SK-N-MC (cell line): ENCODE results near the gene OR6K6.

ENCODE experiments used
- DNase-seq: peaks from one replicate; pipeline ENCODE4 v3.0.0-alpha.2; 2011; ENCODE audit warnings: low read depth, low spot score
- H3K27ac ChIP-seq: fragments of 200-600 bp; sonication (generic); 2 replicates; pipeline ENCODE4 v1.5.1; 2016; ENCODE audit warnings: mixed run types
- H3K36me3 ChIP-seq: fragments of 200-600 bp; sonication (generic); 2 replicates; pipeline ENCODE4 v1.6.1; 2017; ENCODE audit warnings: antibody characterized with exemption, low read length, mixed read lengths; ENCODE audit not compliant: insufficient read depth
- H3K4me3 ChIP-seq: fragments of 200-600 bp; sonication (generic); 2 replicates; pipeline ENCODE4 v1.5.1; 2016
- H3K9ac ChIP-seq: fragments of 200-600 bp; sonication (generic); 2 replicates; pipeline ENCODE4 v1.8.0; 2017; ENCODE audit warnings: mixed run types, mixed read lengths; ENCODE audit not compliant: insufficient read length
- H3K9me3 ChIP-seq: fragments of 200-600 bp; sonication (generic); 2 replicates; pipeline ENCODE4 v1.6.1; 2017; ENCODE audit warnings: low read depth, mild to moderate bottlenecking, antibody characterized with exemption, low read length, moderate library complexity, mixed read lengths
- EZH2 ChIP-seq: fragments of 200-600 bp; sonication (generic); IDR thresholded peaks from one replicate; pipeline ENCODE4 v1.6.1; 2017; ENCODE audit warnings: antibody characterized with exemption
- FOXP2 ChIP-seq: optimal IDR thresholded peaks from 2 replicates; pipeline ENCODE3; 2011; ENCODE audit warnings: mild to moderate bottlenecking, moderate library complexity; ENCODE audit not compliant: insufficient read depth; ENCODE audit errors: extremely low read length, control extremely low read depth
- POLR2AphosphoS5 ChIP-seq: IDR thresholded peaks from 2 replicates; pipeline ENCODE4 v1.6.1; 2012; ENCODE audit warnings: mild to moderate bottlenecking, low read depth, low read length, borderline replicate concordance

Gene OR6K6

GRCh38 chr1:158728510-158729225, 25.9 kb upstream of the OR6K6 start:
- Histone ChIP-seq H3K9ac (no peak overlapping the region), H3K9me3 (no peaks in the 10 kb centered on the region), H3K27ac (no peak overlapping the region), H3K36me3 (no peaks in the 10 kb centered on the region), H3K4me3 (no peak overlapping the region)
- DNase-seq: no peak
- TF ChIP-seq POLR2AphosphoS5: no peak
- TF ChIP-seq FOXP2: no peak
- TF ChIP-seq EZH2: no peak

- DNase-seq: no peak
- Histone ChIP-seq H3K27ac (no peak overlapping the region), H3K4me3 (no peak overlapping the region), H3K9me3 (no peaks in the 10 kb centered on the region), H3K9ac (no peak overlapping the region), H3K36me3 (no peaks in the 10 kb centered on the region)
- TF ChIP-seq FOXP2 (no peak), POLR2AphosphoS5 (no peak), EZH2 (no peak)
Observed at GRCh38 chr1:158730453-158730852, 24.1 kb upstream of the OR6K6 start.

GRCh38 chr1:158731707-158732106, 22.8 kb upstream of the OR6K6 start:
- no peaks in the 10 kb centered on the region for H3K9me3 ChIP-seq
- no peak for TF ChIP-seq FOXP2
- no peak for TF ChIP-seq EZH2
- no peak for TF ChIP-seq POLR2AphosphoS5
- DNase-seq: no peak
- no peak overlapping the region for H3K9ac ChIP-seq
- no peak overlapping the region for H3K27ac ChIP-seq
- H3K4me3 ChIP-seq: no peak overlapping the region
- H3K36me3 ChIP-seq: no peaks in the 10 kb centered on the region

- H3K9ac ChIP-seq: no peak overlapping the region
Observed at GRCh38 chr1:158732524-158732923, 22.0 kb upstream of the OR6K6 start.

GRCh38 chr1:158735848-158736247, 18.7 kb upstream of the OR6K6 start:
- TF ChIP-seq FOXP2 (no peak), POLR2AphosphoS5 (no peak), EZH2 (no peak)
- Histone ChIP-seq H3K27ac (no peak overlapping the region), H3K4me3 (no peak overlapping the region), H3K36me3 (no peaks in the 10 kb centered on the region), H3K9me3 (no peaks in the 10 kb centered on the region), H3K9ac (no peak overlapping the region)
- no peak for DNase-seq

More at GRCh38 chr1:158732524-158732923, 22.0 kb upstream of the OR6K6 start:
- no peaks in the 10 kb centered on the region for H3K9me3 ChIP-seq
- H3K27ac ChIP-seq: no peak overlapping the region
- no peak for TF ChIP-seq EZH2
- TF ChIP-seq FOXP2: no peak
- TF ChIP-seq POLR2AphosphoS5: no peak
- no peak for DNase-seq
- no peaks in the 10 kb centered on the region for H3K36me3 ChIP-seq
- H3K4me3 ChIP-seq: no peak overlapping the region

- H3K4me3 ChIP-seq: no peak overlapping the region
- no peak for TF ChIP-seq FOXP2
- no peak for TF ChIP-seq EZH2
- no peak for TF ChIP-seq POLR2AphosphoS5
- no peak overlapping the region for H3K9ac ChIP-seq
- no peaks in the 10 kb centered on the region for H3K36me3 ChIP-seq
- no peak for DNase-seq
- H3K27ac ChIP-seq: no peak overlapping the region
- no peaks in the 10 kb centered on the region for H3K9me3 ChIP-seq
Observed at GRCh38 chr1:158752155-158752712, 2.3 kb upstream of the OR6K6 start.

- TF ChIP-seq EZH2 (no peak), FOXP2 (no peak), POLR2AphosphoS5 (no peak)
- Histone ChIP-seq H3K4me3 (no peak within 1 kb of the TSS), H3K9ac (no peak within 1 kb of the TSS), H3K27ac (no peak within 1 kb of the TSS), H3K36me3 (no peaks in the 10 kb centered on the region), H3K9me3 (no peaks in the 10 kb centered on the region)
- no peak for DNase-seq
Observed at GRCh38 chr1:158771950-158772866, 17.7 kb downstream of the OR6K6 start, which contains the start of gene OR6N1. OR6N1 (minus strand) TSS chr1:158772195; CDS start chr1:158766682, 5,513 bp downstream.

GRCh38 chr1:158781104-158781503, 26.6 kb downstream of the OR6K6 start, which contains the start of gene OR6N2:
OR6N2 (minus strand) TSS chr1:158781204; CDS start chr1:158777635, 3,569 bp downstream.
- Histone ChIP-seq H3K36me3 (no peaks in the 10 kb centered on the region), H3K27ac (no peak within 1 kb of the TSS), H3K9ac (no peak within 1 kb of the TSS), H3K9me3 (no peaks in the 10 kb centered on the region), H3K4me3 (no peak within 1 kb of the TSS)
- TF ChIP-seq EZH2 (no peak), FOXP2 (no peak), POLR2AphosphoS5 (no peak)
- no peak for DNase-seq
